GM19468 (cell line): ENCODE data around the gene MELK.
"Not testable (repeated sequence)": the region's sequence is repeated elsewhere in the genome, so short reads cannot be mapped to it uniquely, and the experiment has no call there.

Experiments used
- ATAC-seq: cut with Tn5 transposase; IDR thresholded peaks from one replicate; pipeline ENCODE4 v1.9.1; 2021; ENCODE audit warnings: mild to moderate bottlenecking, moderate library complexity, moderate number of reproducible peaks; ENCODE audit not compliant: unreplicated experiment; ENCODE audit errors: extremely low read depth

The MELK gene

DNA sequence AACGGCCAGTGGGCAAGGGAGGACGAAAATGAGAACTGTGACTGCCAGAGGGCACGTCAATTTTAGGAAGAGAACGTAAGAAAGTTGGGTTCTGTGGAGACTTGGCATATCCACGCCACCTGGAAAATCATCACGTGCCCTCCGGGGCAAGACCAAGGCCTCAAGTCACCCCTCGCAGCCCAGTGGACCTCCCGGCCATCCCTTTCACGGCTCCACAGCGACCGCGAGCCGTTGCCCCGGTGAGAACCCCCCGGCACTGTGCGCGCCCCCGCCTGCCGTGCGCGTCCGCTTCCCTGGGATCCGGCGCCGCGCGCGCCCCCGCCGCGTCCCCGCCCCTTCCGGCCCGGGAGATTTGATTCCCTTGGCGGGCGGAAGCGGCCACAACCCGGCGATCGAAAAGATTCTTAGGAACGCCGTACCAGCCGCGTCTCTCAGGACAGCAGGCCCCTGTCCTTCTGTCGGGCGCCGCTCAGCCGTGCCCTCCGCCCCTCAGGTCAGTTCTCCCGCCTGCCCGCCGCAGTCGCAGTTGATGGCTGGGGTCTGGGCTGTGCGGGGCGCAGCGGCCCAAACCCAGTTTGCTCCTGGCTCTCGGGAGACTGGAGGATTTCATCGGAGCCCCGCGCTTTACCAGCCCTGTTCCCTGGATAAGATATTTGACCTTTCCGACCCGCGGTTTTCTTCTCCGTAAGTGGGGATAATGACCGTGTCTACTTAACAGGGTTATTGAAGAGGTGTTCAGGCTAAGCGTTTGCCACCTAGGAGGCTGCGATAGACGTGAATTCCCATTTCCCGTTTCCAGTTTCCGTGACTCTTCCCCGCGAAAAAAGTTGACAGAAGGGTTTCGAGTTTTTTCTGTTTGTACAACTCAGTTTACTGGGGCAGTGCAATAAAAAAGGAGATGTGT, at the start of gene MELK:
Gene MELK, plus strand, starts transcription at position 381 of the 904 bp plus-strand sequence. CDS start 8,787 bp downstream, outside the sequence.
- ATAC-seq = peak; percentile 44

- ATAC-seq = no peak
Observed at GRCh38 chr9:36530224-36530623, 42.5 kb upstream of the MELK start.

- ATAC-seq = no peak
Observed at GRCh38 chr9:36532353-36532752, 40.3 kb upstream of the MELK start.

- ATAC-seq = not testable (repeated sequence)
Observed at GRCh38 chr9:36533726-36534125, 39.0 kb upstream of the MELK start.

- no peak for ATAC-seq
Observed at GRCh38 chr9:36535107-36535506, 37.6 kb upstream of the MELK start.

GRCh38 chr9:36537861-36538260, 34.8 kb upstream of the MELK start:
- no peak for ATAC-seq

DNA sequence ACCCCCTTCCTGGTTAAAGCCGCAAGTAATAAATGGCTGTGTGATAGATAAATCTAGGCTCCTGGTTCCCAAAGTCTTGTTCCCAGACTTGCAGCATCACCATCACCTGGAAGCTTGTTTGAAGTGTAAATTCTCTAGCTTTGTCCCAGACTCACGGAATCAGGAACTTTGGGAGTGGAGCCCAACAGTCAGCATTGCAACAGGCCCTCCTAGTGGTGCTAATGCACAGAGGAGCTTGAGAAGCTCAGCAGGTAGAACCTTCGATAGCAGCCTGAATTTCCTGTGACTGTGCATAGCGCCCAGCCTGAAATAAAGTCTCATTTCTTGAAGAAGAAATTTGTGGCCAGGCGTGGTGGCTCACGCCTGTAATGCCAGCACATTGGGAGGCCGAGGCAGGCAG, 30.3 kb upstream of the MELK start:
- ATAC-seq = no peak

- ATAC-seq = no peak
Observed at GRCh38 chr9:36543916-36544315, 28.8 kb upstream of the MELK start.

DNA sequence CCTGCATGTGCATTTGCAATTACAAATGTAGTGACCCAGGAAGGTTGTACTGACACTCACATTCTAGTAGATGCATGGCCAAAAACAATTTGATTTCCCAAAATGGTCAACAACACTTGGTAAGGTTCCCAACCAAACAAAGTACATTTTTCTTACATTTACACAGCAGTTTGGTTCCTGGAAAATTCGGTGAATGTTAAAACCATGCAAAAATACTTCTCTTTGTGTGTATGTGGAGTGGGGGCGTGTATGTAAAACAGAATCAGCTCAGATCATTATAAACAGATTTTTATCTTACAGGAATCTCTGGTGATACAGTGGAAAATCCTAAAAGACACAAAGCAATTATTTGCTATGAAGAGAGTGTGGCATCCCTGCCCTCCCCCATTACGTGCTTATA, 25.1 kb upstream of the MELK start:
- no peak for ATAC-seq

DNA sequence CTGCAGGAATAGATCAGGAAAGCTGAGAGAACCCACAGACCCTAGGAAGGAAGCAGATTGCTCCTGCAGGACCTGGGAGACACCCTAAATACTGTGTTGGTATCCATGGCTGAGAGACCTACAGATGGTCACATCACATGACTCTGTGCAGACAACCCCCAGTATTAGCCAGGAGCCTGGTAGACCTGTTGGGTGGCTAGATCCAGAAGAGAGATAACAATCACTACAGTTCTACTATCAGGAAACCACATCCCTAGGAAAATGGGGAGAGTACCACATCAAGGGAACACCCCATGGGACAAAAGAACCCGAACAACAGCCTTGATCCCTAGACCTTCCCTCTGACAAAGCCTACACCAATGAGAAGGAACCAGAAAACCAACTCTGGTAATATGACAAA, 24.2 kb upstream of the MELK start:
- no peak for ATAC-seq

DNA sequence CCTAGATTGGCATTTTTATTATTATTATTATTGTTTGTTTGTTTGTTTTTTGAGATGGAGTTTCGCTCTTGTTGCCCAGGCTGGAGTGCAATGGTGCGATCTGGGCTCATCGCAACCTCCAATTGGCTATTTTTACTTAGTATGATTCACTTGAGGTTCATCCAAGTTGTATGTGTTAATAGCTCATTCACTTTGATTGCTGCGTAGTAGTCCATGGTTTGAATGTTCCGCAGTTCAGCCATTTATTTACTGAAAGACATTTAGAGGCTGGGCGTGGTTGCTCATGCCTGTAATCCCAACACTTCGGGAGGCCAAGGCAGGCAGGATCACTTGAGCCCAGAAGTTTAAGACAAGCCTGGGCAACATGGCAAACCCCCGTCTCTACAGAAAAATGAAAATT, 22.6 kb upstream of the MELK start:
- ATAC-seq = no peak

DNA sequence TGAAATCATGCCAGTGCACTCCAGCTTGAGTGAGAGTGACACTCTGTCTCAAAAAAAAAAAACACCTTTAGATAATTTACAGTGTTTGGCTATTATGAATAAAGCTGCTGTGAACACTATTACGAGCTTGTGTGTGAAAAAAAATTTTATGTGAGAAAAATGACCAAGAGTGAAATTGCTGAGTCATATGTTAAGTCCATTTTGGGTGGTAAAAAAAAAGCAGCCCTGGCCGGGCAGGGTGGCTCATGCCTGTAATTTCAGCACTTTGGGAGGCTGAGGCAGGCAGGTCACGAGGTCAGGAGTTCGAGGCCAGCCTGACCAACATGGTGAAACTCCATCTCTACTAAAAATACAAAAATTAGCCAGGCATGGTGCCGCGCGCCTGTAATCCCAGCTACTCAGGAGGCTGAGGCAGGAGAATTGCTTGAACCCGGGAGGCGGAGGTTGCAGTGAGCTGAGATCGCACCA, 22.0 kb upstream of the MELK start:
- ATAC-seq = peak; percentile 39

DNA sequence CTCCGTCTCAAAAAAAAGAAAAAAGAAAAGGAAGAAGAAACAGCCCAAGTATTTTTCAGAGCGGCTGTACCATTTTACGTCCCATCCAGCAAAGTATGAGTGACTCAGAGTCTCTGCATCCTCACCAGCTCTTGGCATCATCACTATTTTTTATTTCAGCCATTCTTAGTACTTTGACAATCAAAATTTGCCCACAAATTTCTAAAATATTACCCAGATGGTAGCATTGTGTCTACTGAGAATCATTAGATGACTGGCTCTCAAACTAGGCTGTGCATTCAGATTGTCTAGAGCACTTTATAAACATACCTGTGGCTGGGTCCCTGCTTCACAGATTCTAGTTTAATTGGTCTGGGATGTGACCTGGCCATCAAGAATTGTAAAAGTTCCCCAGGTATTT, 21.6 kb upstream of the MELK start:
- no peak for ATAC-seq

DNA sequence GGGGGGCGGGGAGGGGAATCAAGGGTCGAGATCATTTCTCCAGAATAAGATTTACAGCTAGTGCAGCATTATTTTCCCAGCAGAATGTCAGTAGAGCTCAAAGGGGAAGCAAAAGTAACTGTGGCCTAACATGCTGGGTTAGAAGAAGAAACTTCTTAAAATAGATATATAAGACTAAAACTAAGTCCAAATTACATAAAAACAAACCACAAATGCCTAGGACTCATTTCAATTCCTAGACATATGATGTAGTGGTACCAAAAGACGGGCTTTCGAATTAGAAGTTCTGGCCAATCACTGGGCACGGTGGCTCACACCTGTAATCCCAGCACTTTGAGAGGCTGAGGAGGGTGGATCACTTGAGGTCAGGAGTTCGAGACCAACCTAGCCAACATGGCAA, 20.8 kb upstream of the MELK start:
- no peak for ATAC-seq

GRCh38 chr9:36559036-36559695, 13.5 kb upstream of the MELK start:
- no peak for ATAC-seq

DNA sequence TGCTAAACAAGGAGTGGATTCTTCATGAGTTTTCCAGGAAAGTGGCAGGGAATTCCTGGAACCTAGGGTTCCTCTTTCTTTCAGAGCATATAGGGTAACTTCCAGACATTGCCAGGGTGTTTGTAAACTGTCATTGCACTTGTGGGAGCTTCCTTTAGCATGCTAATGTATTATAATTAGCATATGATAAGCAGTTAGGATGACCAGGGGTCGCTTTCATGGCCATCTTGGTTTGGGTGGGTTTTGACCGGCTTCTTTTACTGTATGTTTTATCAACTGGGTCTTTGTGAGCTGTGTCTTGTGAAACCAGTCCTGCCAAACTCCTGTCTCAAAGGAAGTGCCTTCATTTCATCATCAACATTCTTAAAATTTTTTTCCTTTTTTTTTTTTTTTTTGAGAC, 11.9 kb upstream of the MELK start:
- ATAC-seq = no peak

DNA sequence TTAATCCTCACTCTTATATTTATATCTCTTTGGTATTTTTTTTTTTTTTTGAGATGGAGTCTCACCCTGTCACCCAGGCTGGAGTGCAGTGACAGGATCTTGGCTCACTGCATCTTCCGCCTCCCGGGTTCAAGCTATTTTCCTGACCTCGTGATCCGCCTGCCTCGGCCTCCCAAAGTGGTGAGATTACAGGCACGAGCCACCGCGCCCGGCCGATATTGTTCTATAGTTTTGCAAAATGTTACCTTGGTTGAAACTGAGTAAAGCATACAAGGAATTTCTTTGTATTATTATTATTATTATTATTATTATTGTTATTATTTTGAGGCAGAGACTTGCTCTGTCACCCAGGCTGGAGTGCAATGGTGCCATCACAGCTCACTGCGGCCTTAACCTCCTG, 9.9 kb upstream of the MELK start:
- ATAC-seq = not testable (repeated sequence)

DNA sequence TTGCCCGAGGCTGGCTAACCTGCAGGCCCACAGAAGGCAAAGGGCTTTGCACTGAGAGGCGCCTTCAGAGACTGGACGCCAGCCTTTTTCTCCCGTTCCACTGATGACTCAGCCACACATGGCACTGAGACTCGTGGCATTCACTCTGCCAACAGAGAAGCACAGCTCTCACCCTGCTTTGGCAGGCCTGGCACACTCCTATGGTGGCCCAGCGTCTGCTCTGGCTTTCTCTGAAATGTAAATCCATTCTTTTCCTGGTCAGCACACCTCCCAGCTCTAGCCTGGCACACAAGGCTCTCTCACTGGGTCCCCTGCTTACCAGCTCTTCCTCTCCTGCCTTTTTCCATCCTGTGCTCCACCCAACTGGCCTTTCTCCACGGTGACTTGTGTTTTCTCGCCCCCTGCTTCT, 5.9 kb upstream of the MELK start:
- no peak for ATAC-seq

GRCh38 chr9:36568681-36569080, 4.0 kb upstream of the MELK start:
- not testable (repeated sequence) for ATAC-seq

- no peak for ATAC-seq
Observed at GRCh38 chr9:36571333-36571732, 1.4 kb upstream of the MELK start.

DNA sequence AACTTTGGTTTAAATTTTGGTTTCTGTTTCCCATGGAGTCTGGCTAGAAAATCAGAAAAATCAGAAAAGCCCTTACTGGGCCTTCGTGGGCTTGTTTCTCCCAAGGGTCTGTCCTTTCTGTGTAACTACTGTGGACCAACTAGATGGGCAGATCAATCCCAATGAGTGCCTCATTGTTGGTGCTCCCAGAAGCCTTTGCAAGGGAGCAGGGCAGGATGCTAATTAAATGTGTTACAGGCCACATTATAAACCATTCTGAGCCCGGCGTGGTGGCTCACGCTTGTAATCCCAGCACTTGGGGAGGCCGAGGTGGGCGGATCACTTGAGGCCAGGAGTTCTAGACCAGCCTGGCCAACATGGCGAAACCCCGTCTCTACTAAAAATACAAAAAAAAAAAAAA, 1.4 kb downstream of the MELK start:
- ATAC-seq = not testable (repeated sequence)
